ENCODE data around the gene ADAMTS7.

GRCh38 chr15:78811825-78812183 is 540 bp upstream of the ADAMTS7 start:
- no peak for TF ChIP-seq CTCF (IDR thresholded peaks at IDR 0.05)
- no peak for TF ChIP-seq ZFX (IDR thresholded peaks at IDR 0.05; ENCODE audit: borderline replicate concordance)

Data from 22Rv1 (cell line).